Tibial artery (tissue), 4 donors: ENCODE measurements around the gene RPL29.

Experiments
- DNase-seq, 2 donors: peaks; one replicate each; pipeline ENCODE4 v3.0.0-alpha.2; 2019
- H3K27ac ChIP-seq, 2 donors: fragments of 200-600 bp; sonication (generic) in 1 of 2; 1 replicate in 1 of 2; 2 replicates in 1 of 2; pipeline ENCODE4 v1.5.1; 2018 to 2019; ENCODE audit warnings: mild to moderate bottlenecking in 1 of 2
- H3K27me3 ChIP-seq, 2 donors: fragments of 200-600 bp; sonication (generic) in 1 of 2; one replicate each; pipeline versions ENCODE4 v1.5.1 to v1.6.0; 2016 to 2019
- H3K36me3 ChIP-seq, 3 donors: fragments of 200-600 bp; sonication (generic) in 2 of 3; one replicate each; pipeline ENCODE4 v1.5.1; 2016 to 2019; ENCODE audit warnings: mild to moderate bottlenecking in 2 of 3
- H3K4me1 ChIP-seq, 4 donors: fragments of 200-600 bp; sonication (generic) in 2 of 4; 1 replicate in 3 of 4; 2 replicates in 1 of 4; pipeline ENCODE4 v1.5.1; 2016 to 2019
- H3K4me3 ChIP-seq, 2 donors: fragments of 200-600 bp; sonication (generic) in 1 of 2; 1 replicate in 1 of 2; 2 replicates in 1 of 2; pipeline ENCODE4 v1.5.1; 2018 to 2019; ENCODE audit warnings: mild to moderate bottlenecking in 2 of 2
- H3K9me3 ChIP-seq, 3 donors: fragments of 200-600 bp; sonication (generic) in 1 of 3; one replicate each; pipeline ENCODE4 v1.5.1; 2016 to 2019
- CTCF ChIP-seq, 2 experiments: fragments of 200-600 bp in 1 of 2; fragments of 450-650 bp in 1 of 2; IDR thresholded peaks; one replicate each; pipeline ENCODE4 v1.5.1; 2017 to 2019; ENCODE audit warnings: antibody characterized with exemption in 2 of 2, mild to moderate bottlenecking in 1 of 2, moderate library complexity in 1 of 2
- intact Hi-C: fragments of 100-400 bp; cut with DNase I; formaldehyde crosslinking; loops from one replicate; pipeline ENCODE4 v1.15.0; 2023; ENCODE audit warnings: low total_unique reads

The RPL29 gene

GRCh38 chr3:51945031-51945840, 50.5 kb downstream of the RPL29 start:
- no peak for TF ChIP-seq CTCF (IDR thresholded peaks at IDR 0.05)
- intact Hi-C loops: no loop called here
- peaks cover 0 to 50% (median 0%) of the 10 kb centered on the region in 3 donors for H3K36me3 ChIP-seq

GRCh38 chr3:51944451-51945021, 51.2 kb downstream of the RPL29 start:
- no peak overlapping the region for H3K27ac ChIP-seq
- intact Hi-C loops: loop anchor here (5.0 kb wide), 3 partner anchors 38 to 198 kb away; partner anchors contain the start of genes ACY1 and DUSP7
- no peak overlapping the region for H3K4me3 ChIP-seq
- no peaks in the 10 kb centered on the region for H3K9me3 ChIP-seq
- peak in 1 of 2 donors; percentile 62 for DNase-seq
- no peak for TF ChIP-seq CTCF (IDR thresholded peaks at IDR 0.05)
- H3K36me3 ChIP-seq: peaks cover 0 to 50% (median 0%) of the 10 kb centered on the region in 3 donors
- H3K27me3 ChIP-seq: no peaks in the 10 kb centered on the region
- peaks cover 0 to 33% (median 29%) of the 10 kb centered on the region in 4 donors for H3K4me1 ChIP-seq

More at GRCh38 chr3:51945031-51945840, 50.5 kb downstream of the RPL29 start:
- H3K4me3 ChIP-seq: no peak overlapping the region
- H3K27me3 ChIP-seq: no peaks in the 10 kb centered on the region
- peaks cover 0 to 28% (median 24%) of the 10 kb centered on the region in 4 donors for H3K4me1 ChIP-seq
- no peaks in the 10 kb centered on the region for H3K9me3 ChIP-seq
- no peak overlapping the region for H3K27ac ChIP-seq
- DNase-seq: peak in 1 of 2 donors; percentile 62
